Stimulated activated CD4-positive, alpha-beta T cell treated with anti-CD3 and anti-CD28 coated beads, Interleukin-1b, Interleukin-23, amount 100 ng/mL, for 1 hour (primary cell): ENCODE data around the gene HMCN1.
"Not testable (repeated sequence)": the region's sequence is repeated elsewhere in the genome, so short reads cannot be mapped to it uniquely, and the experiment has no call there.

ENCODE experiments used
- DNase-seq, 2 donors: peaks; one replicate each; pipeline ENCODE4 v3.0.0-alpha.2; 2020; ENCODE audit warnings: low read depth in 2 of 2

Gene HMCN1

DNA sequence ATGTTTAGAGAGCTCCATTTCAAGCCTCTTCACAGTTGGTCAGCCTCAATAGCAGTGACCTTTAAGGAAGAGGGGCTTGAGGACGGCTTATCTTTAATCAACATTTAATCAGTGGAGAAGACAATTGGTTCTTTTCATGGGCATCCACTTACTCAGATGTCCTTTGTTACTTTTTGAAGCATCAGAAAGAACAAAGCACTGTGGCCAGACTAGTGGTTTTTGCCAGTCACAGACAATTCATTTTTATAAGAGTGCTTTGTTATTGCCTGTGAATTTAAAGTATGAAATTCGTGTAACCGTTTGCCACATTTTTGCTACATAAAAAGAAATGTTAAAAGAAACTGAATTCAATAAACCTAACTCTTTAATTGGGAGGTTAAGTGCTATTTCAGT, 418.0 kb downstream of the HMCN1 start:
- DNase-seq, result no peak

DNA sequence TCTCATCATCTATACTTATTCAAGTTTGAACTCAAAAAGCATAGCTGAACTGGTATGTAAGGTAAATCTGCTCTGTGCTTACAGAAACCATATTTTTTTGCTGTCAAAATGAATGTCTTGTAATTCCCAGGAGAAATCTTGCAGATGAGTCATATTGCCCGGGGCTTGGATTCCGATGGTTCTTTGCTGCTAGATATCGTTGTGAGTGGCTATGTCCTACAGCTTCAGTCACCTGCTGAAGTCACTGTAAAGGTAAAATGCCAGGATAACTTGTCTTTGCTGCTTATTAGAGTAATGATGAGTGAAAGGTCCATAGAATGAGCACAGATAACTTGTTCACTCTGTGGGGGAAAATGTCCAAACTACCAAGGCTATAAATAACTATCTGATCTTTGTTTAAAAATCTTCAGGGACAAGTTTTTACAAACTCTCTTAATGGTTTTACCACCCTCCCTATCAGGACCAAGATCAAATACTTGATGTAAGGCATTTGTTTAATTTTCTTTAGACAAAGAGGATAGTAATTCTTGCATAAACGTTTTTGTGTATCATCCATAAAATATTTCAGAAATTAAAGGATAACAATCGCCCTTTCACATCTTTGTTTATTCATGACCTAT, 418.5 kb downstream of the HMCN1 start:
- no peak for DNase-seq

GRCh38 chr1:186154651-186155050, 420.5 kb downstream of the HMCN1 start:
- no peak for DNase-seq

GRCh38 chr1:186155594-186155993, 421.4 kb downstream of the HMCN1 start:
- DNase-seq, result no peak

- DNase-seq, result not testable (repeated sequence)
Observed at GRCh38 chr1:186162895-186163294, 428.7 kb downstream of the HMCN1 start.

GRCh38 chr1:186164773-186165172, 430.6 kb downstream of the HMCN1 start:
- no peak for DNase-seq

- DNase-seq, result no peak
Observed at GRCh38 chr1:186165303-186165702, 431.1 kb downstream of the HMCN1 start.

DNA sequence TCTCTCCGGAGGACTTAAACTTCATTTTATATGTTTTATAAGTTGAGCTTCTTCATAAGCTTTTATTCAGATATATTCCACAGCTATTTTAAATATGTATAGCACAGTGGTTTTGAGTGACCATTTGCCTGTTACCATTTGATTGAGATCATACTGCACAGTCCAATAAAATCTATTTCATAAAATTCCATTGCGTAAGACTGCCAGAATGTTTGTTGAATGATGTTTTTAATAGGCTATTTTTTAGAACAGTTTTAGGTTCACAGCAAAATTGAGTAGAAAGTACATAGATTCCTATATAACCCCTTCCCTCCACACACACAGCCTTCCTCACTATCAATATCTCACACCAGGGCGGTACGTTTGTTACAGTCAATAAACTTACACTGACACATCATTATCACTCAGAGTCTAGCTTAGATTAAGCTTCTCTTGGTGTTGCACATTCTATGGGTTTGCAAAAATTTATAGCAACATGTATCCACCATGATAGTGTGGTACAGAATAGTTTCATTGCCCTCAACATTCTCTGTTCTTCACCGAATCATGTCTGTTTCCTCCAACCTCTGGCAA, 433.0 kb downstream of the HMCN1 start:
- no peak for DNase-seq

GRCh38 chr1:186175588-186175987, 441.4 kb downstream of the HMCN1 start:
- no peak for DNase-seq

DNA sequence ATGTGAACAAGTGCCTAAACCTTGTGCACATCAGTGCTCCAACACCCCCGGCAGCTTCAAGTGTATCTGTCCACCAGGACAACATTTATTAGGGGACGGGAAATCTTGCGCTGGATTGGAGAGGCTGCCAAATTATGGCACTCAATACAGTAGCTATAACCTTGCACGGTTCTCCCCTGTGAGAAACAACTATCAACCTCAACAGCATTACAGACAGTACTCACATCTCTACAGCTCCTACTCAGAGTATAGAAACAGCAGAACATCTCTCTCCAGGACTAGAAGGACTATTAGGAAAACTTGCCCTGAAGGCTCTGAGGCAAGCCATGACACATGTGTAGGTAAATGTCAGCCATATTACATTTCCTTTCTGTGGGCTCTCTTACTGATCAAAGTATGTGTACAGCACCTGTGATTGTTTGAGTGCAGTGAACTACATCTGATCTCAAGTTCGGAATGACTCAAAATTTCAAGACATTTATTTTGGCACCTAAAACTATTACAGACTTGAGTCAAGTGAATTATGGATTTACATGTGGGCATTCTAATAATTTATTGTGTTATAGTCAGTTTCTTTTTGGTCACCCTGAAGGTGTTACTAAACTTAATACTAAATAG, 444.3 kb downstream of the HMCN1 start:
- no peak for DNase-seq

GRCh38 chr1:186179231-186179630, 445.0 kb downstream of the HMCN1 start:
- DNase-seq, result no peak

GRCh38 chr1:186183219-186183618, 449.0 kb downstream of the HMCN1 start:
- no peak for DNase-seq

DNA sequence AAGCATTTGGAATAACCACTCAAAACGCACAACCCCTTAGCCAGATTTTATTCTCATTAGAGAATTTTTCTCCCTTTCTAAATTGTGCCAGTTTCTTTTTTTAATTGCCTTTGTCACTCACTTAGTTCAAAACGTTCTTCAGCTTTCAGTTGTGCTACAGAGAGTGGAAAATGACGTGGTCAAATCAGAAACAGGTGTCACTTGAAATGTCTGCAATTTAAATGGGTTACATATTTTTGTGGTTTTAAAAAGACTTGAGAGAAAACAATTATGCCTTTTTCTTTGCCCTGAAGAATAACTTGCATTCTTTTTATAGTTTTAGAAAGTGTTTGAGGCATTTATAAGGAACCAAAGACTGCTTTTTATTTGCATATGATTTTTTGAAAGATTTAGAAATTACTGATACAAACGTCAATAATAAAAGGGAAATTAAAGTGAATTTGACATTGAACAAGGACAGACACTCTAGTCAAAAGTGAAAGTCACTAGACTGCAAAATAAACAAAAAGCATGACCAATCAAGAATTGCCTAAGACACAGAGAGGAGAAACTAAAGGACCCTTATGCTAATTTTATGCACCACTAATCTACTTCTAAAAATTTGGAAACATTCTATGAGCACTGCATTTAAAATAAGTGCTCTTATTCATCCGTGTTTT, 449.9 kb downstream of the HMCN1 start:
- no peak for DNase-seq

DNA sequence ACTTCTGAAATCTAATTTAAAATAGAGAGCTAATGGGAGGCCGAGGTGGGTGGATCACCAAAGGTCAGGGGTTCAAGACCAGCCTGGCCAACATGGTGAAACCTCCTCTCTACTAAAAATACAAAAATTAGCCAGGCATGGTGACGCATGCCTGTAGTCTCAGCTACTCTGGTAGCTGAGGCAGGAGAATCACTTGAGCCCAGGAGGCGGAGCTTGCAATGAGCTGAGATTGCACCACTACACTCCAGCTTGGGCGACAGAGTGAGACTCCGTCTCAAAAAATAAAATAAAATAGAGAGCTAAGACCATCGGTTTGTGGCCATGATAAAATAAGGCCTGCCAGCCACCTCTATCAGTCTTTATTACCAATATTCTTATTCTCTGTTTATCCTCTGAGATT, 452.1 kb downstream of the HMCN1 start:
- DNase-seq, result not testable (repeated sequence)

GRCh38 chr1:186187601-186188000, 453.4 kb downstream of the HMCN1 start:
- DNase-seq, result no peak

DNA sequence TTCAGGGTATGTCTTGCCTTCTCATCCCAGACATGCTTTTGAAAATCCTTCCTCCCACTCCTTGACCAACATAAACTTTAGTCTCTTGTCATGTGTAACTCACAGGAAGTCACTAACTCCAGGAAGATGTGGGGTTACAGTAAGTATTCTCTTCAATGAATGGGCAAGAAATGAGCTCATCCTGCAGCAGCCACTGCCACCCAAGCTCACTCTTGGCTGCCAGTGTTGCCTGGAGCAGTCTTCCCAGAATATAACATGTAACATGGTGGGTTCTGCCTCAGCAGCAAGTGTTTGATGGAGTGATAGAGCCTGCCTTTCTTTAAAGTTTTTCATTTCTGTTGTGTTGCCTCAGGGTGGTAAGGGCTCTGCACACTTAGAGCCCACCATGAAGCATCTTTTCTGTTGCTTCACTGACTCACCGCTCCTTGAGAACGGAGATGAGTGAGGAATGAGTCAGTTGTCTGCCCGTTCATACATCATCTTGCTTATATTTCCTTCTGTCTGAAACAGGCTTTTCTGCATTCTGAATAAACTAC, 453.9 kb downstream of the HMCN1 start:
- DNase-seq, result no peak

DNA sequence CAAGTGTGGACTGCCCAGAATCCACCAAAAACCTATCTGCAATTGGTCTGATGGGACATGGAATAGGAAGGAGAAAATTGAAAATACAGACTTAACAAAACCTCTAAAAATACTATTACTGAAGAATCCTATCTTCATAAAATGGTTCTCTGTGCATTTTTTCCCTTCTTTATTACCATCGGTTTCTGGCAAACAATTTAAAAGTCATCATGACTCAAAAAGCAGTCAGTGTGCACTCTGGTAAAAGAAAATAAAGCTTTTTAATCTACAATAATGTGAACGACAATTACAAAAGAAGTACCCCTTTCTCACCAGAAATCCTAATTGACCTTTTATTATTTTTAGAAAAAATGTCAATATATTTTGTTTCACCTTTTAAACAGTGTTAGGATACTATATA, 454.5 kb downstream of the HMCN1 start:
- no peak for DNase-seq

DNA sequence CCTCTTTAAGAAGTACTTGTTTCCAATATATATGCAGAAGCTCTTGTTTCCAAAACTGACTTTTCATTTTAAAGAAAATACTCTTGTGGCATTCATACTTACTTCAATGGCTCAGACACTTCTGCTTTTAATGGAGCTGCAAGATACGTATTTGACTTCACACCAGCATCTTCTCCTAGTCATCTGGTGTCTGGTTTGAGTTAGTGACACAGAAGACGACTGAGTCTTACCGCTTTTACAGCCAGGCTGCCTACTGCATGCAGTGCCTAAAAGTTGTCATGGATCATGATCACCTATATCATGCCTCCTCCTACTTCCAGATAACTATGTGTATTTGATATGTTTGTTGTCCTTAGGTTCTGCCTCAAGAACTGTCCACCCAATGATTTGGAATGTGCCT, 455.0 kb downstream of the HMCN1 start:
- DNase-seq, result no peak

DNA sequence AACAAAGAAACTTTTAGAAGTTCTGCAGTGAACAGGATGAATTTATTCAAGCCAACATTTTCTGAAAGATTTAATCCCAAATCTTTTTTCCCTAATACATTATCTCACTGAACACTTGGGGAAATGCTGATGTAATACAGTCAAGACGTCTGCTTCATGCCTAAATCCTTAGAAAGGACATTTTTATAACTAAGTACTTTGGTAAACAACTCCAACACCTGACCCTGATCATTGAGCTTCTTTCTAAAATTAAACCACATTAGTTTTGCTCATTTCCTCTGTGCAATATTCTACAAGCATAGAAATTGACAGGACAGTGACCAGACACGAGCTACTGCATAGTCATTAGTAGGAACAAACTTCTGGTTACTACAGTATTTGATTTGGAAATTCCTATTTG, 457.3 kb downstream of the HMCN1 start:
- DNase-seq, result no peak

DNA sequence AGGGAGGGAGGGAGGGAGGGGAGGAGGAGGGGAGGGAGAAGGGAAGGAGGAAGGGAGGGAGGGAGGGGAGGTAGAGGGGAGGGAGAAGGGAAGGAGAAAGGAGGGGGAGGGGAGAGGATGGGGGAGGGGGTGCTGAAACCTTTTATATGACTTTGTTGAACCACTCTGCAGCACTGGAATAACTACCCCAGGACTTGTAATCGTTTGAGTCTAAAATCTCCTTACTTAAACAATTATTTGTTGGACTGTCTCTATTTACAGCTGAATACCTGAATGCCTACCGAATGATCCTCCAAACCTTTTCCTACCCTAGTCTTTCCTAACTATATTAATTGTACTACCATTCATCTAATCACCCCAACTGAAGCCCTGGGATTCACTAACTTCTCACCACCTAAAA, 459.0 kb downstream of the HMCN1 start:
- no peak for DNase-seq

- DNase-seq, result no peak
Observed at GRCh38 chr1:186194107-186194756, 460.0 kb downstream of the HMCN1 start.

DNA sequence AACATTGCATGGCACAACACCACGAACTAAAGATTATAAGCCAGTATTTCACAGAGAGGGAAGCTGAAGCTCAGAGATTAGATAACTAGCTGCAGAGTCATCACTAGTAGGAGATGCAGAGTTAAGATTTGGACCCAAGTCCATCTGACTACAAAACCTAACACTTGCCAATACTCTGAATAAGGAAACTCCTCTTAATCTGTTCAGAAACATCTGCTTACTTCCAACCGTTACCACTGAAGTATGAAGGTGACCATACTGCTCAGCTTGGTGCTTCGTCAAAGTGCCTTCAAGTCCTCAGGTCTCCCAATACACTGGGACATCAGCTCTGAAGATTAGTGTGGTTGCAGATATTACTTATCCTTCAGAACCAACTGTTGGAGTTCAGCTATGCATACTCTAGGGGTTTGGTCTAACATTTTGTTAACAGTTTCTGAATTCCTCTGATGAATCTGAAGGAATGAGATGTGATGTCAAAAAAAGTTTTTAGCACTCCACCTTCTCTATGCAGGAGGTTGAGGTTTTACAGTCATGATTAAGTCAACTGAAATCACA, 461.3 kb downstream of the HMCN1 start:
- DNase-seq, result no peak
